Astrocyte (in vitro differentiated cells and primary cell): ENCODE results near the gene ATP1A1.

ENCODE experiments used
- EZH2 ChIP-seq: IDR thresholded peaks from 2 replicates; pipeline ENCODE4 v1.6.1; 2012; ENCODE audit warnings: mild to moderate bottlenecking, low read length, inconsistent platforms; ENCODE audit not compliant: insufficient read depth
- TF ChIP-seq, protein P1 (sequence below): IDR thresholded peaks from 2 replicates; pipeline ENCODE4 v1.5.1; 2011; ENCODE audit warnings: low read depth, mild to moderate bottlenecking, inconsistent platforms, low read length, moderate library complexity; ENCODE audit not compliant: insufficient read depth

DNA sequence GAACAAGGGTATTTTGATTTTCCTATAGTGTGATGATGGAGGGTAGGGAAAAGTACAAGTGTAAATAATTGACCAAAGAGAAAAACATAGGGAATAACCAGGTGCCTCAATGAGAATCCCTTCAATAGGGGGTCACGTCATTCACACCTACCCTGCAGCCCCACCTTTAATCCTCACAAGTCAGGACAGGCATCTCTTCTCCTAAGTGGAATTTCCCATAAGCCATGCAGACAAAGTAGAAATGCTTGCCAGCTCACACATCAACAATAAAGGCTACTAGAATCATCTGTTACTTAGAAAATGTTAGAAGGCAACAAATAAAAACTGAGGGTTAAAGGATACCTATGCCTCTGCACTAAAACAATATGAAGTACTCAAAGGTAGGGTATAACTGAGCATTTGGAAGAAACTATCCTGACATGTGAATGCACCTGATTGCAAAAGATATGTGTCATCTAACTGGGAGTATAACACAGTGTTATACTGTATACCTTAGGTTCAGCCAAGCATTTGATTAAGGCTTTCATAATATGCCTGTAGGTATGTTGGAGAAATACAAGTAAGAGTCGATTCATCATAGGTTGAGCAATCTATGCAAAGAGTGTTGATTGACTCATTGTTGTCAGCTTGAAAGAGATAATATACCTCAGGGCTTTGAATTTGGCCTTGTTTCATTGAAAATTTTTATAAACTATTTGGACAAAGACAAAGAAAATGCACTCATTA, 32.4 kb upstream of the ATP1A1 start:
- TF ChIP-seq, protein P1, sequence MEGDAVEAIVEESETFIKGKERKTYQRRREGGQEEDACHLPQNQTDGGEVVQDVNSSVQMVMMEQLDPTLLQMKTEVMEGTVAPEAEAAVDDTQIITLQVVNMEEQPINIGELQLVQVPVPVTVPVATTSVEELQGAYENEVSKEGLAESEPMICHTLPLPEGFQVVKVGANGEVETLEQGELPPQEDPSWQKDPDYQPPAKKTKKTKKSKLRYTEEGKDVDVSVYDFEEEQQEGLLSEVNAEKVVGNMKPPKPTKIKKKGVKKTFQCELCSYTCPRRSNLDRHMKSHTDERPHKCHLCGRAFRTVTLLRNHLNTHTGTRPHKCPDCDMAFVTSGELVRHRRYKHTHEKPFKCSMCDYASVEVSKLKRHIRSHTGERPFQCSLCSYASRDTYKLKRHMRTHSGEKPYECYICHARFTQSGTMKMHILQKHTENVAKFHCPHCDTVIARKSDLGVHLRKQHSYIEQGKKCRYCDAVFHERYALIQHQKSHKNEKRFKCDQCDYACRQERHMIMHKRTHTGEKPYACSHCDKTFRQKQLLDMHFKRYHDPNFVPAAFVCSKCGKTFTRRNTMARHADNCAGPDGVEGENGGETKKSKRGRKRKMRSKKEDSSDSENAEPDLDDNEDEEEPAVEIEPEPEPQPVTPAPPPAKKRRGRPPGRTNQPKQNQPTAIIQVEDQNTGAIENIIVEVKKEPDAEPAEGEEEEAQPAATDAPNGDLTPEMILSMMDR: no peak
- no peak for TF ChIP-seq EZH2
